Vagina (tissue), 2 donors: ENCODE measurements around the gene C16orf82.

Source experiments
- POLR2AphosphoS5 ChIP-seq, 2 donors: sonication (generic); formaldehyde crosslinking; IDR thresholded peaks; one replicate each; pipeline ENCODE4 v1.9.0; 2017; ENCODE audit warnings: antibody characterized with exemption in 2 of 2, mild to moderate bottlenecking in 2 of 2, low read depth in 1 of 2; ENCODE audit not compliant: insufficient read depth in 1 of 2
- TF ChIP-seq, protein P1 (sequence below), 3 experiments: fragments of 450-650 bp in 2 of 3; fragments of 200-600 bp in 1 of 3; sonication (generic) in 1 of 3; IDR thresholded peaks; one replicate each; pipeline ENCODE4 v1.5.1; 2017 to 2019; ENCODE audit warnings: antibody characterized with exemption in 3 of 3, mild to moderate bottlenecking in 2 of 3, moderate library complexity in 2 of 3

DNA sequence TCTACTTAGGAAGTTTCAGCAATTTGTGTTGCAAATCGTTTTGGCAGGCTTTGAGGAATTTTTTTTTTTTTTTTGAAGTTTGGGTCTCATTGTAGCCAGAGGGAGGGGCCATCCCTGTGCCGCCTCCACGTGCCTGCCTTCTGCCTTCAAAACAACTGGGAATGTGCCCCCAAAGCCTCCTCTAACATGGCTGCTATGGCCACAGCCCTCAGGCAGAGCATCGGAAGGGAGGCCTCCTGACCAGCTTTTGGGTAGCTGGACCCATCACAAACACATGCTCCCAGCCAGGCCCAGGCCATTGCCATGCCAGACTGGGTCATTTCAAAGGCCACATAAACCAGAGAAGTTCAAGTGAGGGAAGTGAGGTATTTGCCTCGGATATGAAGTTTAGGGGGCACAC lies 21.5 kb downstream of the C16orf82 start:
- no peak for TF ChIP-seq POLR2AphosphoS5 (IDR thresholded peaks at IDR 0.05; ENCODE audit: insufficient read depth in 1 of 2, low read depth in 1 of 2)
- TF ChIP-seq, protein P1, sequence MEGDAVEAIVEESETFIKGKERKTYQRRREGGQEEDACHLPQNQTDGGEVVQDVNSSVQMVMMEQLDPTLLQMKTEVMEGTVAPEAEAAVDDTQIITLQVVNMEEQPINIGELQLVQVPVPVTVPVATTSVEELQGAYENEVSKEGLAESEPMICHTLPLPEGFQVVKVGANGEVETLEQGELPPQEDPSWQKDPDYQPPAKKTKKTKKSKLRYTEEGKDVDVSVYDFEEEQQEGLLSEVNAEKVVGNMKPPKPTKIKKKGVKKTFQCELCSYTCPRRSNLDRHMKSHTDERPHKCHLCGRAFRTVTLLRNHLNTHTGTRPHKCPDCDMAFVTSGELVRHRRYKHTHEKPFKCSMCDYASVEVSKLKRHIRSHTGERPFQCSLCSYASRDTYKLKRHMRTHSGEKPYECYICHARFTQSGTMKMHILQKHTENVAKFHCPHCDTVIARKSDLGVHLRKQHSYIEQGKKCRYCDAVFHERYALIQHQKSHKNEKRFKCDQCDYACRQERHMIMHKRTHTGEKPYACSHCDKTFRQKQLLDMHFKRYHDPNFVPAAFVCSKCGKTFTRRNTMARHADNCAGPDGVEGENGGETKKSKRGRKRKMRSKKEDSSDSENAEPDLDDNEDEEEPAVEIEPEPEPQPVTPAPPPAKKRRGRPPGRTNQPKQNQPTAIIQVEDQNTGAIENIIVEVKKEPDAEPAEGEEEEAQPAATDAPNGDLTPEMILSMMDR (IDR thresholded peaks at IDR 0.05): no peak
